HG02623 (cell line): ENCODE data around the gene SLC47A2.
"Not testable (repeated sequence)": the region's sequence is repeated elsewhere in the genome, so short reads cannot be mapped to it uniquely, and the experiment has no call there.

Source experiments
- ATAC-seq: cut with Tn5 transposase; IDR thresholded peaks from one replicate; pipeline ENCODE4 v1.9.1; 2021; ENCODE audit warnings: moderate library complexity; ENCODE audit not compliant: unreplicated experiment

The SLC47A2 gene

GRCh38 chr17:19671433-19671832, 45.0 kb downstream of the SLC47A2 start:
- ATAC-seq = no peak

GRCh38 chr17:19670908-19671307, 45.5 kb downstream of the SLC47A2 start:
- ATAC-seq = no peak

- not testable (repeated sequence) for ATAC-seq
Measured at GRCh38 chr17:19669680-19670079, 46.7 kb downstream of the SLC47A2 start.

DNA sequence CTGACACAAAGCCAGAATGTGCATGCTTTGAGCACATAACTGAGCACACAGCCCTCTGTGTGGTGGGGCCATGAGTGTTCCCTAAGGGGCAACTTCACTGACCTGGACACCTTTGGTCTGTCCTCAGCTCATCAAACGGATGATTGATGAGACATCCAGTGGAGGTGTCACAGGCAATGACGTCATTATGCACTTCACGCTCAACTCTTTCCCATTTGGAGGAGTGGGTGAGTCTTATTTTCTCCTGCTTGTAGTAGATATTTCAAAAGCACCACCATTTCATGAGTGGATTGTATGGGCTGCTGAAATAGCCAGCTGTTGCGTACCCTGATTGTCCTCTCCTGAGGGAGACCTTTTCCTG, 51.6 kb downstream of the SLC47A2 start:
- no peak for ATAC-seq

DNA sequence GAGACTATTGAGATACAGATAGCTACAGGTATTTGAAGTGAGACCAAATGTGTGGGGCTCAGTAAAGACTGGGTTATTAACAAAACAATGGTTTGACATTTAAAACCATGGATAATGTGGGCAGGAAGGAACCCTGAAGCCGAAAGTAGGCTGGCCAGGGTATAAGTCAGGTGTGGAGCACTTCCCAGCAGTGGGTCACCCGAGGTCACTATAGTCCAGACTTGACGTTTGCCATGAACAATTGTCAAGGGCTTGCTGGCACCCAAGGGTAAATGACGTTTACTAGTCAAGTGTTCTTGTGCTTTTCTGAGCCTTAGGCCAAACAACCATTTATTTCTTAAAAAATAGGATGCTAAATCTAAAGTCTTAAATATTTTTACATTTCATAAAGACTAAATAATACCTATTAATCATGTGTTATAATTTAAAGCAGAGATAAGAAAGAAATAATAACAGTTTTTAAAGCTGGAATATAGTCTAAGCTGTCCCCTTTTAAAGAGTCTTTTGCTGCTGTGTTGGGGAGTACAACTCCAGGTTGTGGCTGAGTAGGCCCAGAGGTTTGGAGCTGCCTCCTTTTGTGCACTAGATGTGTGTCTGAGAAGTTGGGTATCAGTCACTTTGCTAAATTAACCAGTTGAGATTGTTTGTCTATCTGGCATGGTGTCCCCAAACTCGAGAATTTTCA, 52.1 kb downstream of the SLC47A2 start:
- ATAC-seq = no peak

- no peak for ATAC-seq
Measured at GRCh38 chr17:19663097-19663496, 53.3 kb downstream of the SLC47A2 start.

DNA sequence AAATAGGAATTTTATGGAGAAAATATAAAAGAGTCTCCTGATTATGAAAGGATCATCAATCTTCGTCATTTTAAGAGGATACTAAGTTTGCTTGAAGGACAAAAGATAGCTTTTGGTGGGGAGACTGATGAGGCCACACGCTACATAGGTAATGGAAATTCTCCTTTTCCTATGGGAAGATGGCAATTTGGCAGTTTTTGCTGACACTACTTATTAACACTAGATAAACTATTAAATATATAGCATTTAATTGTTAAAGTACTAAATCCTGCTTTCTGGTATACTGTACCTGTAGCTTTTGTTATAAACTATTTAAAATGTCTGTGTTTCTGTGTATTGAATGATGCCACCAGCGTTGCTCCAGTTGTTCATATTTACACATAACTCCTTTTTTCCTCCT, 55.3 kb downstream of the SLC47A2 start:
- no peak for ATAC-seq

GRCh38 chr17:19660219-19660870, 56.0 kb downstream of the SLC47A2 start:
- no peak for ATAC-seq

DNA sequence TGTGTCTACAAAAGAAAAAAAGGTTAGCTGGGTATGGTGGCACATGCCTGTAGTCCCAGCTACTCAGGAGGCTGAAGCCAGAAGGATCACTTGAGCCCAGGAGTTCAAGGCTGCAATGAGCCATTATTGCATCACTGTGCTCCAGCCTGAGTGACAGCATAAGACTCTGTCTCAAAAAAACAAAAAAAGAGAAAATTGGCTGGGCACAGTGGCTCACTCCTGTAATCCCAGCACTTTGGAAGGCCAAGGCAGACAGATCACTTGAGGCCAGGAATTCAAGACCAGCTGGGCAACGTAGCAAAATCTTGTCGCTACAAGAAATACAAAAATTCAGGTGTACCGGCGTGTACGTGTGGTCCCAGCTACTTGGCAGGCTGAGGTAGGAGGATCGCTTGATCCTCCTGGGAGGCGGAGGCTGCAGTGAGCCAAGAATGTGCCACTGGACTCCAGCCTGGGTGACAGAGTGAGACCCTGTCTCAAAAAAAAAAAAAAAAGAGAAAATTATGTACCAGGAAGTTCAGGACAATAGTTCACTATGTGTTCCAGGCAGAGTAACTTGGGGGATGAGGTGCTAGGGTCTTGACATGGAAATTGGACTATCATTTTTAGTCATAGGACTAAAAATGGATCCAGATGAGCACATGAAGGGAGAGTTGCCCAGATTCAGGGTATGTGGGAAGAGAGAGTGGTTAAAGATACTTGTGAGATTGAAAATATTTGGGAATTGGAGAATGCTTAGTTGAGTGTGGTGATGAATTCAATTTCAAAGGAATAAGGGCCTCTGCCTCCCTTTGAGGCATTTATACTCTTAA, 56.8 kb downstream of the SLC47A2 start:
- no peak for ATAC-seq

GRCh38 chr17:19656851-19657581, 59.4 kb downstream of the SLC47A2 start:
- ATAC-seq = no peak

DNA sequence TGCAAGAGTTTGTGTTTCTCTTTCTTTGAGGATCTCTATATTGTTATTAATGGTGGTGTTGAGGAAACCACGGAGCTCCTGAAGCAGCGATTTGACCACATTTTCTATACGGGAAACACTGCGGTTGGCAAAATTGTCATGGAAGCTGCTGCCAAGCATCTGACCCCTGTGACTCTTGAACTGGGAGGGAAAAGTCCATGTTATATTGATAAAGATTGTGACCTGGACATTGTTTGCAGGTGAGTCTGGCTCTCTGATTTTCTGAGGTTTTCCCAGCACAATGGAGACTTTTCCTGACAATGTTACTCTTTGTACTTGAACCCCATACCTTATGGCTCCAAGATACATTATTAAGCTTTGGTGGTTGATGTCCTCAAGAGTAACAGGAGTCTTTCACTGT, 60.0 kb downstream of the SLC47A2 start:
- no peak for ATAC-seq

GRCh38 chr17:19654896-19655295, 61.5 kb downstream of the SLC47A2 start:
- no peak for ATAC-seq

DNA sequence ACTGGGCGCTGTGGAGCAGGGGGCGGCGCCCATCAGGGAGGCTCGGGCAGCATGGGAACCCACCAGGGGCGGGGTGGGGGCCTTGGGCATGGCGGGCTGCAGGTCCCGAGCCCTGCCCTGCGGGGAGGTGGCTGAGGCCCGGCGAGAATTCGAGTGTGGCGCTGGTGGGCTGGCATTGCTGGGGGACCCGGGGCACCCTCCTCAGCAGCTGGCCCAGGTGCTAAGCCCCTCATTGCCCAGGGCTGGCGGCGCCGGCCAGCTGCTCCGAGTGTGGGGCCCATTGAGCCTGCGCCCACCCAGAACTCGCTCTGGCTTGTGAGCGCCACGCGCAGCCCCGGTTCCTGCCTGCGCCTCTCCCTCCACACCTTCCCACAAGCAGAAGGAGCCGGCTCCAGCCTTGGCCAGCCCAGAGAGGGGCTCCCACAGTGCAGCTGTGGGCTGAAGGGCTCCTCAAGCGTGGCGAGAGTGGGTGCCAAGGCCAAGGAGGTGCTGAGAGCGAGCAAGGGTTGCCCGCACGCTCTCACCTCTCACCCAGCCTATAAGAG, 62.0 kb downstream of the SLC47A2 start:
- no peak for ATAC-seq

DNA sequence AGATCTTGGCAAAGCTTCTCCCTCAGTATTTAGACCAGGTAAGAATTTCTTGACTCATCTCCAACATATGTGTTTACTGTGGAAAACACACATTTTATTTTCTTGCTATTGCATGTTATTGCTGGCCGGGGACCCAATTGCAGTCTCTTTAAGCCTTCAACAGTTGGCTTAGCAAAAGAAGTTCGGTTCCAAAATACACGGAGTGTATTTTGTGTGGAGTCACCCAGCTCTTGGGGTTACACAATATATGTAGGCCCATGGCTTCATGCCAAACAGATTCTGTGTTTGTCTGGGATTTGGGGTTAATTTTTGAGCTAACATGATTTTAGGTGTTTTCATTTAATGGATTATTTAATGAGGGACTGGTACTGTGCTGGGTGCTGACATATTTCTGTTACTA, 63.8 kb downstream of the SLC47A2 start:
- no peak for ATAC-seq

DNA sequence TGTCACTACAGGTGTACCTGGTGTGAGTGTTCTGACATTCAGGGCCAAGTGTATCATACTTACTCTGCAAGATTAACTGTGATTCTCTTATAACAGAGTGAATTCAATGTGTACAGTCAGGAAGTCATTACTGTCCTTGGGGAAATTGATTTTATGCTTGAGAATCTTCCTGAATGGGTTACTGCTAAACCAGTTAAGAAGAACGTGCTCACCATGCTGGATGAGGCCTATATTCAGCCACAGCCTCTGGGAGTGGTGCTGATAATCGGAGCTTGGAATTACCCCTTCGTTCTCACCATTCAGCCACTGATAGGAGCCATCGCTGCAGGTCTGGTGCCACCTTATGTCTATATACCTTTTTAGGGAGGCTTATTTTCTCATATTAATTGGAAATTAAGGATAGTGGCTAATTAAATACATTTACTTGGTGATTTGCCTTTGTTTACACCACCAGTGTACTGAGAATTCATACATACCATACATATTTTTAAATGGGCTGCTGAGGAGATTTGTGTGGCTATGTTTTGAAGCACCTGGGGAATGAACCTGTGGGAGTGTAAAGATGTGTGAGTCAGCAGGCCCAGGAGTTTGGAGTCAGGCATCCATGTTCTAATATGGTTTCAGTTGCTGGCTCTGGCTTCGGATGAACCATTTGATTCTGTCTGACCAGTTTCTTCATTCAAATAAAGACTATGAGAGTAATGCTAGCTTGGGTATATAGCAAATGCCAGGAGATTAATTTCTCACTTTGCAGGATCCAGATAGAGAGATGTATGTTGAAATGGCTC, 64.7 kb downstream of the SLC47A2 start:
- ATAC-seq = no peak

DNA sequence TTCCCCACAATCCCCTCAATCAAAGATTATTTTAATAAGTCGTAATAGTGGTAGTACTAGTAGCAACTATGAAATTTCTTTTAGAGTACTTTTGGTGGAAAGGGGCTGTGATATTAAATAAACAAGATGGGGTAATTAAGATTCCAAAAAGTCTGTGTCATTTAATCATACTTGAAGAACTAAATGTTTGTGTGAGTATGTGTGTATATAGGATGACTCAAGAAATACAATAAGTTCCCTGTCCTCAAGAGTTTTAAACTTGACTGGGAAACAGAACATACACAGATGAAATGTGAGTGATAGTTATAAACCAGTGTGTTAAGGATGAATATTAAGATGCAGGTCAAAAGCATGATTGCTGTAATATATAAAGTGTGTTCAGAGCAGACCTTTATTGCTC, 65.6 kb downstream of the SLC47A2 start:
- ATAC-seq = no peak

GRCh38 chr17:19649274-19649541, 67.2 kb downstream of the SLC47A2 start:
- ATAC-seq = no peak

DNA sequence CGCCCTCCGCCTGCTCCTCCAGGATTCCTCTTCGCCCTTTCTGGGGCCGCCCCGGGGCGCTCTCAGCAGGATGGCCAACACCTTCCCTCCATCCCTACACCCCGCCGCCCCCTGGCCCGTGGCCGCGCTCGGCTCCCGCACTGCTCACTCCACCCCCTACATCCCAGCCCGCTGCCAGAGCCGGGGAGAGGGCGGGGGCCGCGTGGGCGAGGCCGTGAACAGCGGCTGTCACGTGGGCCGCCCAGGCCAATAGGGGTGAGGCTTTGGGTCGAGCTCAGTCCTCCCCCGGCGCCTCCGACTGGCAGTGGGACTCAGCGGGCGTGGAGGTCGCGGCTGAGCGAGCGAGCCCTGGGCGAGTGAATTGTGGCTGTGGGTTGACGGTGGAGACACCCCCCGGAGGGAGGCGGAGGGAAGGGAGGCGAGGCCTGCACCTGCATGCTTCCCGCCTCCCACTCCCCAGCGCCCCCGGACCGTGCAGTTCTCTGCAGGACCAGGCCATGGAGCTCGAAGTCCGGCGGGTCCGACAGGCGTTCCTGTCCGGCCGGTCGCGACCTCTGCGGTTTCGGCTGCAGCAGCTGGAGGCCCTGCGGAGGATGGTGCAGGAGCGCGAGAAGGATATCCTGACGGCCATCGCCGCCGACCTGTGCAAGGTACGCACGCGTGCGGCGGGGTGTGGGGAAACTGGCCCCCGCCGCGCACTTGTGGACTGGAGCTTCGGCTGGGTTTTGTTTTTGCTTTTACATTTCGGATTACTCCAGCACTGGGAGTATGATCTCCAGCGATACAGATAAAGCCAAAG, 67.7 kb downstream of the SLC47A2 start, which contains the start of gene ALDH3A2:
ALDH3A2 (plus strand) TSS at position 277 of the 799 bp plus-strand sequence; CDS start at position 498, 221 bp downstream.
- peak; percentile 86 for ATAC-seq

DNA sequence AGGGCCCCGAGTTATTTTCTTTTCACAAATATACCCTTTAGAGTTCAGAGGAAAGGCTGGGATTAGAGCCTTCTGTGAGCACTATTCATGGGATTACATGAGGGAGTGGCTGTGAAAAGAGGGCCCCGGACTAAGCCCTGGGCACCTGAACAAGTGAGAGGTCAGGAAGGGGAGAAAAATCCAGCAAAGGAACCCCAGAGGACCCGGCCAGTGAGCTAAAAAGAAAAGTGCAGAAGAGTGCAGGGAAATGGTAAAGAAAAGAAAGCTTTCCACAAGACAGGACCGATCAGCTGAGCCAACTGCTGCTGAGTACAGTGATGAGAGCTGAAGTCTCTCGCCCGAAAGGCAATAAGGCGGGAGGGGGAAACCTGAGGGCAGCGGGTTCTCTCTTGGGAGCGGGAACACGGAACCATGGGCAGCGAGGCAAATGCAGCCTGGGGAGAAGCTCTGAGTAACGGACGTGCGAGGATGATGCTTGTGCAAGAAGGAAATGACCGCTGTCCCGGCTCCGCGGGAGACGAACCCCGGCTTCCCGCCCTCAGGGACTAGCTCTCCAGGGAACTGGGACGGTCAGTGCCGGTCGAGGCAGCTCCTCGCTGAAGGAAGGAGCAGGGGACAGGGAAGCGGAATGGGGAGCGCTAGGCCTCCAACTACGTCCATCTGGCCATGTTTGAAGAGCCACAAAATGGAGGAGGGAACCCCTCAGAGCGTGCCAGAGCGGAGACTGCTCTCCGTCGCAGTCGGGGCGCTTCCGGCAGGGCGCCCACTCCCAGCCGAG, 68.5 kb downstream of the SLC47A2 start:
- ATAC-seq = peak; percentile 24
